LNCaP clone FGC (cell line): ENCODE measurements around the gene PRKD3.

ENCODE experiments used
- DNase-seq: peaks from one replicate; pipeline ENCODE4 v3.0.0-alpha.2; 2011; ENCODE audit warnings: low read depth
- H3K4me3 ChIP-seq: 2 replicates; pipeline ENCODE4 v1.5.1; 2011; ENCODE audit warnings: mild to moderate bottlenecking, low read depth, low read length, control low read depth
- CTCF ChIP-seq: IDR thresholded peaks from 2 replicates; pipeline ENCODE4 v1.5.1; 2012; ENCODE audit warnings: mild to moderate bottlenecking; ENCODE audit not compliant: control insufficient read depth, insufficient read depth; ENCODE audit errors: extremely low read depth

The PRKD3 gene

GRCh38 chr2:37343537-37344434 lies 19.2 kb upstream of the PRKD3 start:
- no peak overlapping the region for H3K4me3 ChIP-seq
- no peak for DNase-seq
- TF ChIP-seq CTCF, result no peak

- no peak for DNase-seq
- no peak overlapping the region for H3K4me3 ChIP-seq
- no peak for TF ChIP-seq CTCF
Measured at GRCh38 chr2:37342591-37343220, 18.1 kb upstream of the PRKD3 start.

- DNase-seq, result no peak
- TF ChIP-seq CTCF, result no peak
- no peak overlapping the region for H3K4me3 ChIP-seq
Measured at GRCh38 chr2:37340637-37341036, 16.0 kb upstream of the PRKD3 start.

- no peak for TF ChIP-seq CTCF
- no peak for DNase-seq
- no peak overlapping the region for H3K4me3 ChIP-seq
Measured at GRCh38 chr2:37338933-37339332, 14.3 kb upstream of the PRKD3 start.

- DNase-seq, result no peak
Measured at GRCh38 chr2:37337620-37338280, 13.1 kb upstream of the PRKD3 start.

GRCh38 chr2:37335604-37336003 lies 11.0 kb upstream of the PRKD3 start:
- H3K4me3 ChIP-seq, result no peak overlapping the region
- no peak for TF ChIP-seq CTCF
- no peak for DNase-seq

More at GRCh38 chr2:37337620-37338280, 13.1 kb upstream of the PRKD3 start:
- H3K4me3 ChIP-seq, result no peak overlapping the region
- TF ChIP-seq CTCF, result no peak
